SK-N-MC (cell line): Measurements from ENCODE around the gene PZP.
"Not testable (repeated sequence)": the region's sequence is repeated elsewhere in the genome, so short reads cannot be mapped to it uniquely, and the experiment has no call there.

ENCODE experiments used
- EZH2 ChIP-seq: fragments of 200-600 bp; sonication (generic); IDR thresholded peaks from one replicate; pipeline ENCODE4 v1.6.1; 2017; ENCODE audit warnings: antibody characterized with exemption
- FOXP2 ChIP-seq: optimal IDR thresholded peaks from 2 replicates; pipeline ENCODE3; 2011; ENCODE audit warnings: mild to moderate bottlenecking, moderate library complexity; ENCODE audit not compliant: insufficient read depth; ENCODE audit errors: extremely low read length, control extremely low read depth
- POLR2AphosphoS5 ChIP-seq: IDR thresholded peaks from 2 replicates; pipeline ENCODE4 v1.6.1; 2012; ENCODE audit warnings: mild to moderate bottlenecking, low read depth, low read length, borderline replicate concordance

DNA sequence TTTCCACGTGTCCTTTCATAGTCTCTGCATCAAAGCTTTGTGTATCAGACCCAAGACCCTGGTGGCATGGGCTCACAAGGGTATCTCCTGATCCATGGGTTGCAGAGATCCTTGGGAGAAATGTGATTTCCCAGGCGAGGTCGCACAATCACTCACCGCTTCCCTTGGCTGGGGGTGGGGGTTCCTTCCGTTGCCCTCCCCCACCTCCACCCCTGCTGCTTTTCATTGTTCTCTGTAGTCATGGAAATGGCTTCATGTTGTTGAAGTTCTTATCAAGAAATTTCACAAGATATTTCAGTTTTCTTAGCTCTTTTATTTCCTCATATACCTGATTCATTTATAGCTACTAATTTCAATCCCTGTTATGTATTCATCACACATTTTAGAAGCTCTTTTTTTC, 40.9 kb downstream of the PZP start:
- TF ChIP-seq POLR2AphosphoS5, EZH2, FOXP2: not testable (repeated sequence)
